BE2C (cell line): ENCODE data around the gene KCNH8.

Source experiments
- DNase-seq: peaks from one replicate; pipeline ENCODE4 v3.0.0-alpha.2; 2020
- H3K27me3 ChIP-seq: fragments of 250-450 bp; sonication (Bioruptor Pico); 2 replicates; pipeline ENCODE4 v1.5.1; 2020; ENCODE audit warnings: mild to moderate bottlenecking
- H3K36me3 ChIP-seq: fragments of 250-450 bp; sonication (Bioruptor Pico); 2 replicates; pipeline ENCODE4 v1.5.1; 2020; ENCODE audit warnings: mild to moderate bottlenecking
- H3K4me1 ChIP-seq: fragments of 250-450 bp; sonication (Bioruptor Pico); 2 replicates; pipeline ENCODE4 v1.5.1; 2020
- H3K4me3 ChIP-seq: 2 replicates; pipeline ENCODE4 v1.5.1; 2011; ENCODE audit warnings: low read depth, low read length
- H3K9me3 ChIP-seq: fragments of 250-450 bp; sonication (Bioruptor Pico); 2 replicates; pipeline ENCODE4 v1.5.1; 2020
- CTCF ChIP-seq: IDR thresholded peaks from 2 replicates; pipeline ENCODE4 v1.5.1; 2012; ENCODE audit warnings: mild to moderate bottlenecking, low read depth, low read length

The KCNH8 gene

GRCh38 chr3:19159966-19160635 is 11.8 kb downstream of the KCNH8 start:
- no peak for DNase-seq
- TF ChIP-seq CTCF, result no peak
- Histone ChIP-seq H3K36me3 (no peaks in the 10 kb centered on the region), H3K9me3 (no peaks in the 10 kb centered on the region), H3K4me1 (peaks cover 3% of the 10 kb centered on the region; the same call in 1 of the 2 replicates), H3K27me3 (no peaks in the 10 kb centered on the region), H3K4me3 (no peak overlapping the region)

- Histone ChIP-seq H3K27me3 (no peaks in the 10 kb centered on the region), H3K36me3 (no peaks in the 10 kb centered on the region), H3K9me3 (no peaks in the 10 kb centered on the region), H3K4me1 (no peaks in the 10 kb centered on the region), H3K4me3 (no peak overlapping the region)
- DNase-seq, result no peak
- no peak for TF ChIP-seq CTCF
These were observed 17.3 kb downstream of the KCNH8 start for GRCh38 chr3:19165654-19166053.

GRCh38 chr3:19171794-19172193 is 23.5 kb downstream of the KCNH8 start:
- Histone ChIP-seq H3K9me3 (no peaks in the 10 kb centered on the region), H3K4me1 (no peaks in the 10 kb centered on the region), H3K27me3 (no peaks in the 10 kb centered on the region), H3K36me3 (no peaks in the 10 kb centered on the region), H3K4me3 (no peak overlapping the region)
- DNase-seq, result no peak
- TF ChIP-seq CTCF, result no peak

- no peak for DNase-seq
- H3K4me1 ChIP-seq, result no peaks in the 10 kb centered on the region
- H3K9me3 ChIP-seq, result no peaks in the 10 kb centered on the region
- H3K27me3 ChIP-seq, result no peaks in the 10 kb centered on the region
- no peak overlapping the region for H3K4me3 ChIP-seq
- H3K36me3 ChIP-seq, result no peaks in the 10 kb centered on the region
- peak; percentile 28 for TF ChIP-seq CTCF
These were observed 25.6 kb downstream of the KCNH8 start for GRCh38 chr3:19173945-19174344.

GRCh38 chr3:19183584-19183983 is 35.3 kb downstream of the KCNH8 start:
- no peak for TF ChIP-seq CTCF

GRCh38 chr3:19190126-19190525 is 41.8 kb downstream of the KCNH8 start:
- TF ChIP-seq CTCF, result no peak
- no peak overlapping the region for H3K4me3 ChIP-seq
- H3K4me1 ChIP-seq, result no peaks in the 10 kb centered on the region; the same call in 1 of the 2 replicates
- DNase-seq, result no peak
- H3K36me3 ChIP-seq, result no peaks in the 10 kb centered on the region
- no peaks in the 10 kb centered on the region for H3K27me3 ChIP-seq
- no peaks in the 10 kb centered on the region for H3K9me3 ChIP-seq

More at GRCh38 chr3:19183584-19183983, 35.3 kb downstream of the KCNH8 start:
- Histone ChIP-seq H3K27me3 (no peaks in the 10 kb centered on the region), H3K4me1 (no peaks in the 10 kb centered on the region), H3K4me3 (no peak overlapping the region), H3K36me3 (no peaks in the 10 kb centered on the region), H3K9me3 (no peaks in the 10 kb centered on the region)
- DNase-seq, result no peak
